OCI-M2 (cell line): ENCODE data around the gene IDH3G.

Experiments
- DNase-seq: peaks from one replicate; lab custom pipeline; 2025; ENCODE audit not compliant: unreplicated experiment; lab: John Stamatoyannopoulos, UW

The IDH3G gene

DNA sequence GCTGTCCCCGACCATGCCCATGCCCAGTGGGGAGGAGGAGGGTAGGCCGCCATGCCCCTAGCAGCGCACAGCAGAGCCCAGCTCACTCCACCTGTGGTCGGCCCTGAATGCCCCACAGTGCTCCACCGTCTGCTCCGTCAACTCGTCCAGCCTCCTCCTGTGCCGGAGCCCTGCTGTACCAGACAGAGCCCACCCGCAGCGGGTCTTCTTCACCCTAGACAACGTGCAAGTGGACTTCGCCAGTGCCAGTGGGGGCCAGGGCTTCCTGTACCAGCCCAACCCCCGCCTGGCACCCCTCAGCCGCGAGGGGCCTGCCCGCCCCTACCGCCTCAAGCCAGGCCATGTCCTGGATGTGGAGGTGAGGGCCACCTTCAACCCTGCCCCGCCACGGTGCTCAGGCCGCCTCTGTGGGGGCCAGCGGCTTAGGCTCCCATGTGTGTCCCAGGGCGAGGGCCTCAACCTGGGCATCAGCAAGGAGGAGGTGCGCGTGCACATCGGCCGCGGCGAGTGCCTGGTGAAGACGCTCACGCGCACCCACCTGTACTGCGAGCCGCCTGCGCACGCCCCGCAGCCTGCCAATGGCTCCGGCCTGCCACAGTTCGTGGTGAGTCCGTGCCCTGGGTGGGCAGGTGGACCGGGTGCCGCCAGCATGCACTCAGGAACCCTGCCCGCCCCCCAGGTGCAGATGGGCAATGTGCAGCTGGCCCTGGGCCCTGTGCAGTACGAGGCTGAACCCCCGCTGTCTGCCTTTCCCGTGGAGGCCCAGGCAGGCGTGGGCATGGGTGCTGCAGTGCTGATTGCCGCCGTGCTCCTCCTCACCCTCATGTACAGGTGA lies 20.2 kb downstream of the IDH3G start:
- no peak for DNase-seq

DNA sequence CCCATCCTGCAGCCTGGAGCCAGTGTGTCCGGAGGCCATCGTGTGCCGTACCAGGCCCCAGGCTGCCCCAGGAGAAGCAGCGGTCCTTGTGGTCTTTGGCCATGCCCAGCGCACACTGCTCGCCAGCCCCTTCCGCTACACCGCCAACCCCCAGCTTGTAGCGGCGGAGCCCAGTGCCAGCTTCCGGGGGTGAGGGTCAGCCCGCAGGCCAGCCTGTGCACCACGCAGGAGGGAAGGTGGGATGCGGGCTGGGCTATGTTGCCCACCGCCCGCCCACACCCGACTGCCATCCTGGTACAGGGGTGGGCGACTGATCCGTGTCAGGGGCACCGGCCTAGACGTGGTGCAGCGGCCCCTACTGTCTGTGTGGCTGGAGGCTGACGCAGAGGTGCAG lies 21.0 kb downstream of the IDH3G start:
- DNase-seq, result no peak

DNA sequence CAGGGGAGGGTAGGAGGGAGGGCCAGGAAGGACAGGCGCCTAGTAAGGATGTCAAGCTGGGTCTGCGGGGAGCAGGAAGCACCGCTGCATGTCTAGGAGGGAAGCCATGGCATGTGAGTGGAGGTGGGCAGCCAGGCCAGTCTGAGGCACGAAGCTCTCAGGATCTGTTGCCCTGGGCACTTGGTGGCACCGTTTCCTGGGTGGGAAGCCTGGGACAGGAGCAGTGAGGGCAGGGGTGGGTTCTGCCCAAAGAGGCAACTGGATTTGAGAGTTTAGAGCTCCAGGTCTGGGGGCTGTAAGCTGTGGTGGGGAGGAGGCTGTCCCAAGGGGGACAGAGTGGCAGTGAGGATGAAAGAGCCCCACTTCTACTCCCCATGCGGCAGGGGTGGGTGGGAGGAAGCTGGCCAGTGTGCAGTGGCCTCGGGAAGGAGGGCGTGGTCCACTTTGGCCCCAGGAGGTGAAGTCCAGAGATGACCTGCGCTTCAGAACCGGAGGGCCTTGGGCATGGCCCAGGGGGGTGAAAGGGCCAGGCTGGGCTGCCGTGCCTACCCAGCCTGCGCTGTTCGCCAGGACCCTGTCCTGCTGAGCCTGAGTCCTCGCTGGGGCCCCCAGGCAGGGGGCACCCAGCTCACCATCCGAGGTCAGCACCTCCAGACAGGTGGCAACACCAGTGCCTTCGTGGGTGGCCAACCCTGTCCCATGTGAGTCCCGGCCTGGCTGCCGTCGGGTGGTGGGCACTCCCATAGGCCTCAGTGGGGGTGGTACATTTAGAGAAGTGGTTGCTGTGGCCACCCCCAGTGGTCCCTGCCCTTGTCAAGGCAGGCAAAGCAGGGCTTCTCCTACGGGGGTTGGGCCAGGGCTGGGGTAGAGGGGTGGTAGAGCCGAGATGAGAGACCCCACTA lies 21.6 kb downstream of the IDH3G start:
- no peak for DNase-seq

DNA sequence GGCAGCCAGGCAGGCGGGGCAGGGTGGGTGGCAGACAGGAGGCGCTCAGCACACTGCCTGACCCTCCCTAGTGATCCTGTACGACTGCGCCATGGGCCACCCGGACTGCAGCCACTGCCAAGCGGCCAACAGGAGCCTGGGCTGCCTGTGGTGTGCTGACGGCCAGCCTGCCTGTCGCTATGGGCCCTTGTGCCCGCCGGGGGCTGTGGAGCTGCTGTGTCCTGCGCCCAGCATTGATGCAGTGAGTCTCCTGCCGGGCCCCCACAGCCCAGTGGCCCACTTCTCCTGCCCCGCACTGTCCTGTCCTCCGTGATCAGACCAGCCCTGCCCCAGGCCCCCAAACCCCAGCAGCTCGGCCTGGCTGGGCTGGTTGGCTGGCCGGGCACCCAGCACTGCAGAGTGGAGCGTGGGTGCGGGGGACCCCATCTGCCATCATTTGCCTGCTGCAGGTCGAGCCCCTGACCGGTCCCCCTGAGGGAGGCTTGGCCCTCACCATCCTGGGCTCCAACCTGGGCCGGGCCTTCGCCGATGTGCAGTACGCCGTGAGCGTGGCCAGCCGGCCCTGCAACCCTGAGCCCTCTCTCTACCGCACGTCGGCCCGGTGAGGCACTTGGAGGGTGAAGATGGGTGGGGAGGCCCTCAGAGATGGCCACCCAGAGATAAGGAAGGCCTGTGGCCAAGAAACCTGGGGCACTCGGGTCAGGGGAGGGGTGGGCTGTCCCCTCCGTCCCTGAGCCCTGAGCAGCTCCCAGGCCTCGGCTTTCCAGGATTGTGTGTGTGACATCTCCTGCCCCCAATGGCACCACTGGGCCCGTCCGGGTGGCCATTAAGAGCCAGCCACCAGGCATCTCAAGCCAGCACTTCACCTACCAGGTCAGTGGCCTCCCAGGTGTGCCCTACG lies 22.5 kb downstream of the IDH3G start:
- DNase-seq, result no peak

DNA sequence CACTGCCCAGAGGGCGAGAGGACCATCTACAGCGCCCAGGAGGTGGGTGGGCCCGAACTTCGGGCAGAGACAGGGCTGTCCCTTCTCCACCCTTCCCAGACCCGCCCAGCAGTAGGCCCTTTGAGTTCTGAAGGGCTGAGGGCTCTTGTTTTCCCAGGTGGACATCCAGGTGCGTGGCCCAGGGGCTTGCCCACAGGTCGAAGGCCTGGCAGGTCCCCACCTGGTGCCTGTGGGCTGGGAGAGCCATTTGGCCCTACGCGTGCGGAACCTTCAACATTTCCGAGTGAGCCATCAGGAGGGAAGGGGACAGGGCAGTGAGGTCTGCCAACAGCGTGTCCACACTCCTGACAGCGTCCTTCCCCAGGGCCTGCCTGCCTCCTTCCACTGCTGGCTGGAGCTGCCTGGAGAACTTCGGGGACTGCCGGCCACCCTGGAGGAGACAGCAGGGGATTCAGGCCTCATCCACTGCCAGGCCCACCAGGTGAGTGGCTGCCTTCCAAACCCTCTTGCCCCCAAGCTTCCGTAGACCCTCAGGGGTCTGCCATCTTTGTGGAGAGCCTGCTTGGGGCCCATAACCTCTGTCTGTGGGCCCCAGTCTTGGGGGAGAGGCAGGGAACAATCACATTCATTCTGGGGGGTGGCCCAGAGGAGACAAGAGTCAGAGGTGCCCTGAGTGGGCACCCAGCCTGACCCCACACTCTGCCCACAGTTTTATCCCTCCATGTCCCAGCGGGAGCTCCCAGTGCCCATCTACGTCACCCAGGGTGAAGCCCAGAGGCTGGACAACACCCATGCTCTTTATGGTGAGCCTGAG lies 23.4 kb downstream of the IDH3G start:
- no peak for DNase-seq

DNA sequence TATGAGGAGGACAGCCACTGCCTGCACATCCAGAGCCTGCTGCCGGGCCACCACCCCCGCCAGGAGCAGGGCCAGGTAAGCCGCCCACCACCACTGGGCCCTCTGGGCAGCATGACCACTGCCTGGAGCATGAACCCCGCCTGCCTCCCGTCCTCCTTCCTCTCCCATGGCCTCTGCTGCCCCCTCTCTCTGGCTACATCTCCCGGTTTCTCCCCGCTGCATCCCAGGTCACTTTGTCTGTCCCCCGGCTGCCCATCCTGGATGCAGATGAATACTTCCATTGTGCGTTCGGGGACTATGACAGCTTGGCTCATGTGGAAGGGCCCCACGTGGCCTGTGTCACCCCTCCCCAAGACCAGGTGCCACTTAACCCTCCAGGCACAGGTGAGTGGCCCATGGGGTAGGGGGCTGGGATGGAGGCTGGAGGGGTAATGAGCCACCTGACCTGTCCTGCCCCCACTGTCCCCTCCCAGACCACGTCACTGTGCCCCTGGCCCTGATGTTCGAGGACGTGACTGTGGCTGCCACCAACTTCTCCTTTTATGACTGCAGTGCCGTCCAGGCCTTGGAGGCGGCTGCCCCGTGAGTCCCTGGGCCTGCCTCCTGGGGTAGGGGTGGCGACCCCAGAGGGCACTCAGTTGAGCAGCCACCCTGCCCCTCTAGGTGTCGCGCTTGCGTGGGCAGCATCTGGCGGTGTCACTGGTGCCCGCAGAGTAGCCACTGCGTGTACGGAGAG lies 24.1 kb downstream of the IDH3G start:
- DNase-seq, result no peak

DNA sequence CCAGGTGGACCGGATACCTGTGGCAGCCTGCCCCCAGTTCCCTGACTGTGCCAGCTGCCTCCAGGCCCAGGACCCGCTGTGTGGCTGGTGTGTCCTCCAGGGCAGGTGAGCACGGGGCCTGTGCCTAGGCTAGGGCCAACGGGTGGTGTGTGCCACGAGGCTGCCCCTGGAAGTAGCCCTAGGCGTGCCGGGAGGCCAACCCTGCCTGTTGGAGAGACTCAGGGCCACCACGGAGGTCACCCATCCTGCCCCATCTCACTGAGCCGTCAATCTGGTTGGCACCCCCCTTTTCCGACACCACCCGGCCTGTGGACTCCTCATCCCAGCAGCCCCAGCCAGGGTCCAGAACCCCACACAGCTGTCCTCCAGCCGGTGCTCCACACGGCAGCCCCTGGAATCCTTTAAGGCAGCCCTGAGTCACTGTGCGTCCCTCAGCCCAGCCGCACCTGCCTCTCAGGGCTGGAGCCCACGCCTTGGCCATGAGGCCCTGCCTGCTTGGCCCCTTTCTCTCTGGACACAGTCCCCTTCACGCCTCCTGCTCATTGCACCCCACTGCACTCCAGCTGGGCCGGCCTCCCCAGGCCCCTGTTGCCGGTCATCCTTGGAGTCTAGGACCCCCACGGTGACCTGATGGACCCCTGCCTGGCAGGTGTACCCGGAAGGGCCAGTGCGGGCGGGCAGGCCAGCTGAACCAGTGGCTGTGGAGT lies 24.9 kb downstream of the IDH3G start:
- DNase-seq, result no peak

DNA sequence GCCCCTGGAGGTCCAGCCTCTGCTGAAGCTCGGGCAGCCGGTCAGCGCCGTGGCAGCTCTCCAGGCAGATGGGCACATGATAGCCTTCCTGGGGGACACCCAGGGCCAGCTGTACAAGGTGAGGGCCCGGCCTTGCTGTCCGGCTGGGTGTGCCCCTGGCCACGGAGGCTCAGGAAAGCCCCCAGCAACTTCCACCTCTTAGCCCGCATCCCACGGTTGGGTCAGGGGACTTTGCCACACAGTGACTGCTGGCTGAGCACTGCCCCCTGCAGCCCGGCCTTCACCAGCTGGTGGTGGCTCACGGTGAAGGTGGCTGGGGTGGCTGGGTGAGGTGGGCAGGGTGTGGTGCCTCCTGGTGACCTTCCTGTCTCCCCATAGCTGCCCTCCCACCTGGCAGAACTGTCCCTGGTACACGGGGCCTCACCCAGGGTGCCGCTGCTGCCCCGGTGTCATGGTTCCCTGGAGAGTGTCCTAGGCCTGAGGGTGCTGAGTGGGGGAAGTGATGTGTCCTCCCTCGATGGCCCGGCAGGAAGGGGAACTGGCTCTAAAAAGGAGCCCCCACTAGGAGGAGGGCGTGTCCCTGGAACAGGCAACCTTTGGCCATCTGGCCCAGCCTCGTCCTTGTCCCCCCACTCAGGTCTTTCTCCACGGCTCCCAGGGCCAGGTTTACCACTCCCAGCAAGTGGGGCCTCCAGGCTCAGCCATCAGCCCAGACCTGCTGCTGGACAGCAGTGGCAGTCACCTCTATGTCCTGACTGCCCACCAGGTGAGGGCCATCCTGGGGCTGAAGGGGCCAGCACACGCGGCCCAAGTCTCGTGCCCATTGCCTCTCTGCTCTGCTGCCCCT lies 25.6 kb downstream of the IDH3G start:
- no peak for DNase-seq

DNA sequence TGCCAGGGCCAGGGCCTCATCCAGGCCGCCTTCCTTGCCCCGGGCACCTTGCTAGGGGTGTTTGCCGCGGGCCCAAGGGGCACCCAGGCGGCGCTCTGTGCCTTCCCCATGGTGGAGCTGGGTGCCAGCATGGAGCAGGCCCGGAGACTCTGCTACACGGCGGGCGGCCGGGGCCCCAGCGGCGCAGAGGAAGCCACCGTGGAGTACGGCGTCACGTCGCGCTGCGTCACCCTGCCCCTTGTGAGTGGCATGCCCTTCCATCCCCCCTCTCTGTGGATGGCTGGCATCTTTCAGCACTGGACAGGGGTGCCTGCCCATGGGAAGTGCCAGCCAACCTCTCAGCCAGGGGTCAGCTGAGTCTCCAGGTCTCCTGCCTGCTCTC lies 26.5 kb downstream of the IDH3G start:
- DNase-seq, result no peak

DNA sequence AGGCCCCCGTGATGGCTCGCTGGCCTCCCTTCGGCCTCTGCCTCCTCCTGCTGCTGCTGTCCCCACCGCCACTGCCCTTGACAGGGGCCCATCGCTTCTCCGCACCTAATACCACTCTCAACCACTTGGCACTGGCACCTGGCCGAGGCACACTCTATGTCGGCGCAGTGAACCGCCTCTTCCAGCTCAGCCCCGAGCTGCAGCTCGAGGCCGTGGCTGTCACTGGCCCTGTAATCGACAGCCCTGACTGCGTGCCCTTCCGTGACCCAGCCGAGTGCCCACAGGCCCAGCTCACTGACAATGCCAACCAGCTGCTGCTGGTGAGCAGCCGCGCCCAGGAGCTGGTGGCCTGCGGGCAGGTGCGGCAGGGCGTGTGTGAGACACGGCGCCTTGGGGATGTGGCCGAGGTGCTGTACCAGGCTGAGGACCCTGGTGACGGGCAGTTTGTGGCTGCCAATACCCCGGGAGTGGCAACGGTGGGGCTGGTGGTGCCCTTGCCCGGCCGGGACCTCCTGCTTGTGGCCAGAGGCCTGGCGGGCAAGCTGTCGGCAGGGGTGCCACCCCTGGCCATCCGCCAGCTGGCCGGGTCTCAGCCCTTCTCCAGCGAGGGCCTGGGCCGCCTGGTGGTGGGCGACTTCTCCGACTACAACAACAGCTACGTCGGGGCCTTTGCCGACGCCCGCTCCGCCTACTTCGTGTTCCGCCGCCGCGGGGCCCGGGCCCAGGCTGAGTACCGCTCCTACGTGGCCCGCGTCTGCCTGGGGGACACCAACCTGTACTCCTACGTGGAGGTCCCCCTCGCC lies 27.1 kb downstream of the IDH3G start:
- DNase-seq, result no peak

DNA sequence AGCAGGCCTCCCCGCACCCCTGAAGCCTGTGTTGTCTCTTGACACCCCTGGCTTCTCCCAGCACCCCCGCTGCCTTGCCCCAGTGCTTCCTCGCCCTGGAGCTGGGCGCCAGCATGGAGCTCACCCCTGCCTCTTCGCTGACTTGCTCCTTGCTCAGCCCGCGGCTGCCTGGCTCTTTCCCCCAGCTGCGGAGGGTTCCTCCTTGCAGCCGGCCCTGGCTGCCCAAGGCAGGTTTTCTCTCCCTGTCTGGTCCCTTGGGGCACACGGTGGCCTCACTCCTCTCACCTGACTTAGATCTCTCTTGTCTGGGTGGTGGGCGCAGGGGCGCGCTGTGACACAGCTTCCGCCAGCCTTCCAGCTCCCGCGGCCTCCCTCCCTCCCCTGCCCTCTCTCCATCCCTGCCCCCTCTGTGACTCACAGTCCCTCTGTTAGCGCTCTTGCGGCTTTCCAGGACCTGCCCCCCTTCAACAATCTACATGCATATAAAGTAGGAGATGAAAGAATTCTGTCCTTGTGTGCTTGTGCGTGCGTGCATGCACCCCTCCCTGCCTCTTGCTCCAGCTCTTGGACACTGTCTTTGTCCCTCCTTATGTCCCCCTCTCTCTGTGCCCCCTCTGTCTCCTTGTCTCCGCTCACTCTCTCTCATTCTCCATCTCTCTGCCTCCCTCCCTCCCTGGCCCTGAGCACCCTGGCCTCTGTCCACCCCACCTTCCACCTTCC lies 27.9 kb downstream of the IDH3G start:
- peak; percentile 0 for DNase-seq

DNA sequence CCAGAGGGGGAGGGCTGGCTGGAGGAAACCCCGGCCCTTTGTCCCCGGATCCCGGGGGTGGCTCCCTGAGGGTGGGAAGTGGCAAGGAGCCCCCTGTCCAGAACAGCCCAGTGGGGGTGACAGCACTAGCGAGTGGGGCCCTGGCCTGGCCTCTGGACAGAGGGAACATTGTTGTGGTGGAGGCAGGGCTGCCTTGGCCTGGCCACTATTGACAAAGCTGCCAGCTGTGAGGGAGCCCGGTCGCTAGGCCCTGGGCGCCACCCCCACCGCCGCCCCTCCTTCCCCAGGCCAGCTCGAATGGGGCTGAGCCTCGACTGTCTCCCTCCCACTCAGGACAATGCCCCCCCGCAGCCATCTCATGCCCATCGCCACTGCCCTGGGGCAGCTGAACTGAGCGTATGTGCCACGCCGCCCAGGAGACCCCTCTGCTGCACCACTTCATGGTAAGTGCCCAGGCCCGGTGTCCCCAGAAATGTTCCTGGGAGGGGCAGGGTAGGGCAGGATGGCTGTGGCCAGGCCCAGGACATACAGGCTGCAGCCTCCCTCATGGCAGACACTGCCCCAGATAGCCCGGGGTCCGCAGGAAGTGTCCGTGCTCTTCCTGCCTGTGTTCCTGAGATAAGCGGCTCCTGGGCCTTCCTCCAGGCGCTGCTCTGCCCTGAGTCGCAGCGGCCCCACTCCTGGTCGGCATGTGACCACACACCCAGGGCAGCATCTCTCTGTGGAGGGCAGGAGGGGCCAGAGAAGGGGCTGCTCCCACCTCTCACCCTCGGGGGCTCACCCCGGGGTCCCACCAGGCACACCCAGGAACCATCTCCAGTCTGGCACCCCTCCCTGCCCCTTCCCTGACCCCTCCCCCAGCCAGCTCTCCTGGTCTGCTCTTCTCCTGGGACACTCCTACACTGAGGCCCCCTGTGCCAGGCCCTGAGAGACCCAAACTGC lies 28.8 kb downstream of the IDH3G start:
- DNase-seq, result peak; percentile 3

DNA sequence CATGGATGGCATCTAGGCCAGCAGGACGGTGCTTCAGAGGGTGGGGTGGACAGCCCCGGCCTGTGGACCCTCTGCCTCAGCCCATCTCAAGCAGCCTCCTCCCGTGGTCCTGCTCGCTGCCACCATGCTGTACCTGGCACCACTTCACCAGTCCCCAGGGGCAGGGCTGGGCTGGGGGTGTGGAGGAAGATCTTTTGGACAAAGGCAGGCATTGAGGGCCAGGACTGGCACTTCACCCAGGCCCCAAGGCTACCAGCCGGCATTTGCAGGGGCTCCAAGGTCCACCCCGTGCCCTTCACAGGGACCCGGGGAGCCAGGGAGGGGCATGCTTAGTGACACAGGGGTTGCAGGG lies 29.4 kb downstream of the IDH3G start:
- DNase-seq, result no peak

DNA sequence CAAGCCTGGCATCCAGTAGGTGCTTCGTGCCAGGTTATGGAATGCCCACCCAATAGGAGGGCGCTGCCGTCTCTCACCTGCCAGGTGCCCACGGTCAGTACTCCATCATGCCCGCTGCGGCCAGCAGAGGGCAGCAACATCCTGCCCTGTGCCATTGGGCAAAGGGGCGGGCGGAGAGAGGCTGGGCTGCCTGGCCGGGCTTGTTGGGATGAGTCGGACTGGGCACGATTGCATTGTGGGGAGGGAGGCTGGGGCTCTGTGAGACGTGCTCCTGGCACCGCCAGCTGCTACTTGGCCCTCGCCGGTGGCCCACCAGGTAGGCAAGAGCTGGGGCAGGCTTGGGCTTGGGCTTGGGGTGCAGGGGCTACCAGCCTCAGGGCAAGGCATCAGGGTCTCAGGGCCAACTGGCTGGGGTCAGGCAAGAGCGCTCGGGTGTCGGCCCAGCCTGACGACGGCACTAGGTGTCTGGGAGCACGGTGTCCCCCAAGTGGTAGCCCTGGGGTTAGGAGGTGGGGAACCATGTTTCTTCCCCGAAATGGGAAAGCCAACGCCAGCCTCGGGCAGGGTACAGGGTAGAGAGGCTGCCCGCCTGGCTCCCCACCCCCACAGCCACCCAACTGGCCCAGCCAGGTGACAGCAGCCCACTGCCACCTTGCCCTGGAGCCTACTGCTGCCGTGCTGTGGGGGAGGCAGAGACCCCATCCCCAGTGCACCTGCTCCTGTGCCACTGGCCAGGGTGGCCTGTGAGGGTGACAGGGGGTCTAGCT lies 30.0 kb downstream of the IDH3G start, which contains the start of gene PLXNB3:
TSS of gene PLXNB3 (plus strand) at position 261 of the 767 bp plus-strand sequence. CDS start 1,287 bp downstream, outside the sequence.
- no peak for DNase-seq
